AG04450 (cell line): Measurements from ENCODE around the gene BABAM2. TPM values are rescaled to one million over a fixed set of nuclear protein-coding genes. Genes with fewer than 3 reads are reported as not detected.

Experiments used
- CTCF ChIA-PET: fragments of 300-600, 350-600 bp; formaldehyde crosslinking; extraction: SDS; loops from one replicate; lab custom pipeline; 2022; ENCODE audit warnings: antibody characterized with exemption, inconsistent platforms; lab: Charles Lee
- POLR2A ChIA-PET: fragments of 350-600 bp; formaldehyde crosslinking; extraction: SDS; loops from one replicate; lab custom pipeline; 2021; ENCODE audit warnings: antibody characterized with exemption, inconsistent platforms; lab: Yijun Ruan, JAX
- DNase-seq: peaks from one replicate; pipeline ENCODE4 v3.0.0-alpha.2; 2011; ENCODE audit warnings: low read depth, low spot score
- H3K27ac ChIP-seq: one replicate; pipeline ENCODE4 v1.5.1; 2012; ENCODE audit warnings: low read depth, low read length, control low read depth
- H3K27me3 ChIP-seq: one replicate; pipeline ENCODE4 v1.6.0; 2012; ENCODE audit warnings: low read length; ENCODE audit not compliant: control insufficient read depth, insufficient read depth
- H3K4me3 ChIP-seq: 2 replicates; pipeline ENCODE4 v1.5.1; 2011; ENCODE audit warnings: mild to moderate bottlenecking, low read depth, low read length, control low read depth
- H3K9me3 ChIP-seq: 2 replicates; pipeline ENCODE4 v1.5.1; 2012; ENCODE audit warnings: low read length; ENCODE audit not compliant: control insufficient read depth, insufficient read depth
- CTCF ChIP-seq: IDR thresholded peaks from 2 replicates; pipeline ENCODE4 v1.5.1; 2011; ENCODE audit warnings: low read depth, low read length, control low read depth, inconsistent platforms
- polyA plus RNA-seq: library from polyadenylated mRNA; depleted of rRNA; stranded (reverse); fragments of >200 nt; gene quantifications from 2 replicates; pipeline ENCODE4 v1.2.3, GENCODE V29; 2011

The BABAM2 gene
- polyA plus RNA-seq, 1 experiment, result 44.5 TPM

- no peak for TF ChIP-seq CTCF
- DNase-seq, result no peak
- Histone ChIP-seq H3K27me3 (no peaks in the 10 kb centered on the region), H3K27ac (no peak overlapping the region), H3K9me3 (no peaks in the 10 kb centered on the region; the same call in 1 of the 2 replicates), H3K4me3 (no peak overlapping the region)
- ChIA-PET CTCF (no interaction called here), POLR2A (interaction anchor here (0.6 to 1.2 kb wide), 3 partner anchors 13 to 503 kb away, joined by 3 to 6 read pairs (median 3); no protein-coding TSS in a partner anchor)
Observed at GRCh38 chr2:28339516-28340175, 449.1 kb downstream of the BABAM2 start.

DNA sequence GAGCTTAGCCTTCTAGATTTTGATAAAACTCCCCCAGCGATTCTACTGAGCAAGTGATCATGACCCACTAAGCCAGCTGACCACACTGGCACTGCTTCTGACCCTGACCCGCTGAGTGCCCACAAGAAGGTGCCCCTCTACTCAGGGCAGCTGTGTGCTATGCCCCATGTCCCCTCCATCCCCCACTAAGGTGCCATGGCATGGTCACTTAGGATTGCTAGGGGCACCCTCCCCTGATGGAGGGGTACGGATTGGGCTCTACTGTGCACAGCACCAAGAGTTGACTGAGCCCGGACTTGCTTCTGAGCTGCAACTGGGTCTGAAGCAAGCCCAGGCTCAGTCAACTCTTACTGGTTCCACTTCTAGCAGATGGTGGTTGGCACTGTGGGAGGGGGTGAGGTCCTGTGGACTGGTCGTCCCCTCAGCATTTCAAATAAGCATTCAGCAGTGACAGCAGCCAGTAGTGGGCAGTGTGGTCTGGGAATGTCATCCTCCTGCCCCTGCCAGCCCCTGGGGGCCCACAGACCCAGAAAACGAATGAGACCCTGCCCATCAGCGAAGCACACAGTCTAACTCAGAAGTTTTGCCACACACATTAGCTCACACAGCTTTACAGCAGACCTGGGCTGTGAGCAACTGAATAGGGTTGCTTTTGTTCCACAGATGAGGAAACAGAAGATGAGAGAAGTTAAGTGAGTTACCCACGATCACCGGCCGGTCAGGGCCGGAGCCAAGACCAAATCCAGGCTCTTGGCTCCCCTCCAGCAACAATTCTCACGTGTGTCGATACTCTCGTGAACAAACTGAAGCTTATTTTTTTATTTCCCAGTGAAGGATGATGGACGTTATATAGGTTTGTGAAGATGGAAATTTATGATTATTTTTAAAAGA lies 450.0 kb downstream of the BABAM2 start:
- no peaks in the 10 kb centered on the region for H3K27me3 ChIP-seq
- CTCF ChIA-PET, result interaction anchor here (0.7 kb wide), 1 partner anchor 13 kb away, joined by 4 read pairs; no protein-coding TSS in a partner anchor

GRCh38 chr2:28341208-28341891 lies 450.8 kb downstream of the BABAM2 start:
- no peak overlapping the region for H3K4me3 ChIP-seq
- DNase-seq, result no peak
- POLR2A ChIA-PET, result interaction anchor here (0.5 to 1.7 kb wide), 3 partner anchors 50 to 66 kb away, joined by 3 to 6 read pairs (median 3); partner anchors contain the start of gene FOSL2
- no peaks in the 10 kb centered on the region for H3K27me3 ChIP-seq
- CTCF ChIA-PET, result interaction anchor here (0.7 kb wide), 1 partner anchor 12 kb away, joined by 4 read pairs; no protein-coding TSS in a partner anchor
- H3K9me3 ChIP-seq, result no peaks in the 10 kb centered on the region; the same call in 1 of the 2 replicates
- no peak for TF ChIP-seq CTCF
- H3K27ac ChIP-seq, result no peak overlapping the region

More for the DNA sequence above, 450.0 kb downstream of the BABAM2 start:
- TF ChIP-seq CTCF, result peak; percentile 11; the same call in 1 of the 2 replicates
- Histone ChIP-seq H3K27ac (no peak overlapping the region), H3K4me3 (no peak overlapping the region), H3K9me3 (no peaks in the 10 kb centered on the region; the same call in 1 of the 2 replicates)
- no peak for DNase-seq
- POLR2A ChIA-PET, result interaction anchor here (0.6 to 1.2 kb wide), 2 partner anchors 14 to 503 kb away, joined by 3 to 6 read pairs; no protein-coding TSS in a partner anchor

- peak; percentile 47 for DNase-seq
- no peak for TF ChIP-seq CTCF
- H3K27ac ChIP-seq, result peak overlapping the region; percentile 68
- CTCF ChIA-PET, result interaction anchor here (1.7 kb wide), 1 partner anchor 638 kb away, joined by 5 read pairs; no protein-coding TSS in a partner anchor
- no peaks in the 10 kb centered on the region for H3K27me3 ChIP-seq
- H3K9me3 ChIP-seq, result no peaks in the 10 kb centered on the region; the same call in 1 of the 2 replicates
- no peak overlapping the region for H3K4me3 ChIP-seq
- POLR2A ChIA-PET, result interaction anchor here (0.5 to 1.7 kb wide), 5 partner anchors 15 to 67 kb away, joined by 3 to 8 read pairs (median 4); partner anchors contain the start of gene FOSL2
Observed at GRCh38 chr2:28342081-28342967, 451.8 kb downstream of the BABAM2 start.
